OCI-LY7 (cell line): ENCODE results near the gene PRODH2. TPM values are rescaled to one million over a fixed set of nuclear protein-coding genes. Genes with fewer than 3 reads are reported as not detected.

ENCODE experiments used
- BruUV-seq: library from RNA; stranded (reverse); fragments of 400-500 nt; replicated peaks from 2 replicates; lab custom pipeline; 2021; lab: Mats Ljungman, UMichigan
- CTCF ChIA-PET: fragments of 300-600 bp; sonication (Branson Sonifier 250); formaldehyde crosslinking; loops from one replicate; lab custom pipeline; 2022; ENCODE audit warnings: antibody characterized with exemption; ENCODE audit not compliant: unreplicated experiment; lab: Charles Lee
- POLR2A ChIA-PET: fragments of 300-600 bp; sonication (Branson Sonifier 250); formaldehyde crosslinking; loops from one replicate; lab custom pipeline; 2022; ENCODE audit warnings: antibody characterized with exemption; lab: Charles Lee
- DNase-seq: peaks from one replicate; pipeline ENCODE4 v3.0.0-alpha.2; 2015; ENCODE audit warnings: low spot score
- H2AFZ ChIP-seq: fragments of 200-600 bp; sonication (generic), shearing (Covaris generic); 2 replicates; pipeline ENCODE4 v1.6.1; 2014; ENCODE audit warnings: mild to moderate bottlenecking, antibody characterized with exemption, low read length, moderate library complexity
- H3K27ac ChIP-seq: fragments of 200-600 bp; sonication (generic); 2 replicates; pipeline ENCODE4 v1.5.1; 2014; ENCODE audit warnings: mixed run types, low read depth, mild to moderate bottlenecking, moderate library complexity, low read length, inconsistent platforms; ENCODE audit not compliant: poor library complexity, severe bottlenecking
- H3K36me3 ChIP-seq: fragments of 200-600 bp; sonication (generic); 2 replicates; pipeline ENCODE4 v1.6.1; 2014; ENCODE audit warnings: mild to moderate bottlenecking, antibody characterized with exemption, low read length, moderate library complexity, mixed read lengths; ENCODE audit not compliant: insufficient read depth
- H3K4me1 ChIP-seq: fragments of 200-600 bp; sonication (generic); 2 replicates; pipeline ENCODE4 v1.5.1; 2014; ENCODE audit warnings: mild to moderate bottlenecking, low read length; ENCODE audit not compliant: insufficient read depth, poor library complexity, severe bottlenecking
- H3K4me2 ChIP-seq: fragments of 200-600 bp; sonication (generic); 2 replicates; pipeline ENCODE4 v1.6.1; 2014; ENCODE audit warnings: mild to moderate bottlenecking, low read length
- H3K4me3 ChIP-seq: fragments of 200-600 bp; sonication (generic); 2 replicates; pipeline ENCODE4 v1.5.1; 2014; ENCODE audit warnings: mild to moderate bottlenecking, low read depth, low read length; ENCODE audit not compliant: poor library complexity, severe bottlenecking
- H3K79me2 ChIP-seq: fragments of 200-600 bp; sonication (generic); 2 replicates; pipeline ENCODE4 v1.6.1; 2016; ENCODE audit warnings: low read depth, mild to moderate bottlenecking, low read length, moderate library complexity, mixed read lengths; ENCODE audit not compliant: insufficient read depth
- H3K9me2 ChIP-seq: fragments of 200-600 bp; sonication (generic); 2 replicates; pipeline ENCODE4 v1.6.1; 2016; ENCODE audit warnings: mild to moderate bottlenecking, low read length, mixed read lengths; ENCODE audit not compliant: insufficient read depth
- H3K9me3 ChIP-seq: fragments of 200-600 bp; sonication (generic); 2 replicates; pipeline ENCODE4 v1.6.1; 2014; ENCODE audit warnings: mild to moderate bottlenecking, mixed run types, low read length, mixed read lengths
- H4K20me1 ChIP-seq: fragments of 200-600 bp; sonication (generic); 2 replicates; pipeline ENCODE4 v1.6.1; 2014; ENCODE audit warnings: mild to moderate bottlenecking, antibody characterized with exemption, low read length, moderate library complexity, mixed read lengths; ENCODE audit not compliant: insufficient read depth
- EZH2phosphoT487 ChIP-seq: fragments of 200-600 bp; sonication (generic); IDR thresholded peaks from 2 replicates; pipeline ENCODE4 v1.6.1; 2018; ENCODE audit warnings: low read depth, borderline replicate concordance, mild to moderate bottlenecking, mixed run types, antibody characterized with exemption, low read length, moderate library complexity, mixed read lengths
- intact Hi-C: fragments of 100-400 bp; cut with micrococcal nuclease; formaldehyde crosslinking; loops from one replicate; pipeline ENCODE4 v1.10.0; 2022; ENCODE audit not compliant: unreplicated experiment
- total RNA-seq, 2 experiments: library from RNA; depleted of rRNA in 1 of 2; stranded (reverse); fragments of >200 nt in 1 of 2; shearing (Covaris generic) in 1 of 2; gene quantifications; 2 replicates each; pipeline ENCODE4 v1.2.3, GENCODE V29; 2014 to 2022
- TF ChIP-seq, protein P1 (sequence below): fragments of 200-600 bp; sonication (generic); conservative IDR thresholded peaks from 2 replicates; pipeline ENCODE4 v1.5.1; 2014; ENCODE audit warnings: mild to moderate bottlenecking, antibody characterized with exemption, low read length, moderate library complexity, mixed read lengths

PRODH2 gene
- total RNA-seq, 2 experiments from 2014 or later, result not detected

- no peak overlapping the region for H3K4me2 ChIP-seq
- intact Hi-C loops, result no loop called here
- ChIA-PET POLR2A (no interaction called here), CTCF (interaction anchor here (0.6 kb wide), 1 partner anchor 8 kb away, joined by 7 read pairs; no protein-coding TSS in a partner anchor)
- no peaks in the 10 kb centered on the region for H3K4me1 ChIP-seq
- H3K9me3 ChIP-seq, result no peaks in the 10 kb centered on the region
- H4K20me1 ChIP-seq, result no peaks in the 10 kb centered on the region
- no peaks in the 10 kb centered on the region for H3K9me2 ChIP-seq
- no TSS peak for BruUV-seq
- peaks cover 5% of the 10 kb centered on the region; the same call in 1 of the 2 replicates for H3K36me3 ChIP-seq
- H3K27ac ChIP-seq, result no peak overlapping the region
- no peak for DNase-seq
- no peak for TF ChIP-seq EZH2phosphoT487
- TF ChIP-seq, protein P1, sequence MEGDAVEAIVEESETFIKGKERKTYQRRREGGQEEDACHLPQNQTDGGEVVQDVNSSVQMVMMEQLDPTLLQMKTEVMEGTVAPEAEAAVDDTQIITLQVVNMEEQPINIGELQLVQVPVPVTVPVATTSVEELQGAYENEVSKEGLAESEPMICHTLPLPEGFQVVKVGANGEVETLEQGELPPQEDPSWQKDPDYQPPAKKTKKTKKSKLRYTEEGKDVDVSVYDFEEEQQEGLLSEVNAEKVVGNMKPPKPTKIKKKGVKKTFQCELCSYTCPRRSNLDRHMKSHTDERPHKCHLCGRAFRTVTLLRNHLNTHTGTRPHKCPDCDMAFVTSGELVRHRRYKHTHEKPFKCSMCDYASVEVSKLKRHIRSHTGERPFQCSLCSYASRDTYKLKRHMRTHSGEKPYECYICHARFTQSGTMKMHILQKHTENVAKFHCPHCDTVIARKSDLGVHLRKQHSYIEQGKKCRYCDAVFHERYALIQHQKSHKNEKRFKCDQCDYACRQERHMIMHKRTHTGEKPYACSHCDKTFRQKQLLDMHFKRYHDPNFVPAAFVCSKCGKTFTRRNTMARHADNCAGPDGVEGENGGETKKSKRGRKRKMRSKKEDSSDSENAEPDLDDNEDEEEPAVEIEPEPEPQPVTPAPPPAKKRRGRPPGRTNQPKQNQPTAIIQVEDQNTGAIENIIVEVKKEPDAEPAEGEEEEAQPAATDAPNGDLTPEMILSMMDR, result no peak
- H3K4me3 ChIP-seq, result no peak overlapping the region
- H3K79me2 ChIP-seq, result no peaks in the 10 kb centered on the region
- no peak overlapping the region for H2AFZ ChIP-seq
These were observed 27.9 kb downstream of the PRODH2 start for GRCh38 chr19:35784503-35785338.

- no peak overlapping the region for H3K4me2 ChIP-seq
These were observed 28.9 kb downstream of the PRODH2 start for GRCh38 chr19:35783469-35784434.

More at GRCh38 chr19:35783469-35784434, 28.9 kb downstream of the PRODH2 start:
- H3K79me2 ChIP-seq, result no peaks in the 10 kb centered on the region
- no peak overlapping the region for H2AFZ ChIP-seq
- ChIA-PET CTCF (no interaction called here), POLR2A (no interaction called here)
- no TSS peak for BruUV-seq
- no peak for DNase-seq
- no peaks in the 10 kb centered on the region for H3K9me2 ChIP-seq
- intact Hi-C loops, result no loop called here
- no peak overlapping the region for H3K27ac ChIP-seq
- H3K9me3 ChIP-seq, result no peaks in the 10 kb centered on the region
- no peaks in the 10 kb centered on the region for H3K4me1 ChIP-seq
- TF ChIP-seq, protein P1, result no peak
- no peak for TF ChIP-seq EZH2phosphoT487
- H3K4me3 ChIP-seq, result no peak overlapping the region
- peaks cover 5% of the 10 kb centered on the region; the same call in 1 of the 2 replicates for H3K36me3 ChIP-seq
- H4K20me1 ChIP-seq, result no peaks in the 10 kb centered on the region
